ENCODE data around the gene BAIAP2L2. TPM values are rescaled to one million over a fixed set of nuclear protein-coding genes. Genes with fewer than 3 reads are reported as not detected.
A peak's percentile ranks its signal among the peaks of the same experiment; 100 is the strongest.

BAIAP2L2 gene
- total RNA-seq, 1 donor, result 1.1 TPM

GRCh38 chr22:38112381-38112780, 1.9 kb upstream of the BAIAP2L2 start:
- H3K4me3 ChIP-seq (ENCODE audit: insufficient read depth, low read length), result no peak overlapping the region
- TF ChIP-seq, protein P1, sequence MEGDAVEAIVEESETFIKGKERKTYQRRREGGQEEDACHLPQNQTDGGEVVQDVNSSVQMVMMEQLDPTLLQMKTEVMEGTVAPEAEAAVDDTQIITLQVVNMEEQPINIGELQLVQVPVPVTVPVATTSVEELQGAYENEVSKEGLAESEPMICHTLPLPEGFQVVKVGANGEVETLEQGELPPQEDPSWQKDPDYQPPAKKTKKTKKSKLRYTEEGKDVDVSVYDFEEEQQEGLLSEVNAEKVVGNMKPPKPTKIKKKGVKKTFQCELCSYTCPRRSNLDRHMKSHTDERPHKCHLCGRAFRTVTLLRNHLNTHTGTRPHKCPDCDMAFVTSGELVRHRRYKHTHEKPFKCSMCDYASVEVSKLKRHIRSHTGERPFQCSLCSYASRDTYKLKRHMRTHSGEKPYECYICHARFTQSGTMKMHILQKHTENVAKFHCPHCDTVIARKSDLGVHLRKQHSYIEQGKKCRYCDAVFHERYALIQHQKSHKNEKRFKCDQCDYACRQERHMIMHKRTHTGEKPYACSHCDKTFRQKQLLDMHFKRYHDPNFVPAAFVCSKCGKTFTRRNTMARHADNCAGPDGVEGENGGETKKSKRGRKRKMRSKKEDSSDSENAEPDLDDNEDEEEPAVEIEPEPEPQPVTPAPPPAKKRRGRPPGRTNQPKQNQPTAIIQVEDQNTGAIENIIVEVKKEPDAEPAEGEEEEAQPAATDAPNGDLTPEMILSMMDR (IDR thresholded peaks at IDR 0.05; ENCODE audit: extremely low read depth, low read depth, low read length), result no peak
- no peaks in the 10 kb centered on the region for H3K9me3 ChIP-seq (ENCODE audit: low read depth, low read length)
- H3K36me3 ChIP-seq (ENCODE audit: insufficient read depth, low read length), result no peaks in the 10 kb centered on the region
- peak; percentile 32 for DNase-seq (ENCODE audit: insufficient read length, low spot score, missing footprints)
- H4K20me1 ChIP-seq (ENCODE audit: insufficient read depth, low read length), result no peaks in the 10 kb centered on the region
- H3K79me2 ChIP-seq (ENCODE audit: insufficient read depth, low read length), result no peaks in the 10 kb centered on the region
- no peaks in the 10 kb centered on the region for H3K4me1 ChIP-seq (ENCODE audit: insufficient read depth, low read length)
- no peak overlapping the region for H3K4me2 ChIP-seq (ENCODE audit: insufficient read depth, low read length)
- no peaks in the 10 kb centered on the region for H3K27me3 ChIP-seq (ENCODE audit: insufficient read depth, low read length)
- no peak overlapping the region for H3K27ac ChIP-seq (ENCODE audit: low read depth, low read length)
- H2AFZ ChIP-seq (ENCODE audit: low read length), result no peak overlapping the region

DNA sequence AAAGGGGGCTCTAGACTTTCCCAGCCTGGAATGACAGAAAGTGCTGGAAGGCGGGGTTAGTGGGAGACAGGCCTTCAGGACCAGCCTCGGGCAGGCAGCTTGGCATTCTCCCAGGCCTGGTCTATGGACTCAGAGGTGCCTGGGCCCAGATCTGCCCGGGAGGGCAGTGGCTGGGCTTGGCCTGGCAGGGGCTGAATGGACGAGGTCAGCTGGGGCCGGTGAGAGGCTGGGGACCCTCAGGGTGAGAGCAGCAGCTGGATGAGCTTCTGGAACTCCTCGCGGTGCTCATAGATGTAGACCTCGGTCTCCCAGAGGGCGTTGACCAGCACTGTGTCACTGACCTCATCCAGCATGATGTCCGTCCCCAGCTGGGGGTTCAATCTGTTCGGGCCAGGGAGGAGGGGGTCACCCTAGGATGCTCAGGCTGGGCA, 1.5 kb upstream of the BAIAP2L2 start:
- peak; percentile 72 for DNase-seq (ENCODE audit: insufficient read length, low spot score, missing footprints)
- H3K27me3 ChIP-seq (ENCODE audit: insufficient read depth, low read length), result no peaks in the 10 kb centered on the region
- H4K20me1 ChIP-seq (ENCODE audit: insufficient read depth, low read length), result no peaks in the 10 kb centered on the region
- no peak overlapping the region for H2AFZ ChIP-seq (ENCODE audit: low read length)
- no peak overlapping the region for H3K4me2 ChIP-seq (ENCODE audit: insufficient read depth, low read length)
- H3K4me3 ChIP-seq (ENCODE audit: insufficient read depth, low read length), result no peak overlapping the region
- H3K36me3 ChIP-seq (ENCODE audit: insufficient read depth, low read length), result no peaks in the 10 kb centered on the region
- H3K4me1 ChIP-seq (ENCODE audit: insufficient read depth, low read length), result no peaks in the 10 kb centered on the region
- TF ChIP-seq, protein P1 (IDR thresholded peaks at IDR 0.05; ENCODE audit: extremely low read depth, low read depth, low read length), result no peak
- no peaks in the 10 kb centered on the region for H3K9me3 ChIP-seq (ENCODE audit: low read depth, low read length)
- H3K27ac ChIP-seq (ENCODE audit: low read depth, low read length), result no peak overlapping the region
- H3K79me2 ChIP-seq (ENCODE audit: insufficient read depth, low read length), result no peaks in the 10 kb centered on the region

DNA sequence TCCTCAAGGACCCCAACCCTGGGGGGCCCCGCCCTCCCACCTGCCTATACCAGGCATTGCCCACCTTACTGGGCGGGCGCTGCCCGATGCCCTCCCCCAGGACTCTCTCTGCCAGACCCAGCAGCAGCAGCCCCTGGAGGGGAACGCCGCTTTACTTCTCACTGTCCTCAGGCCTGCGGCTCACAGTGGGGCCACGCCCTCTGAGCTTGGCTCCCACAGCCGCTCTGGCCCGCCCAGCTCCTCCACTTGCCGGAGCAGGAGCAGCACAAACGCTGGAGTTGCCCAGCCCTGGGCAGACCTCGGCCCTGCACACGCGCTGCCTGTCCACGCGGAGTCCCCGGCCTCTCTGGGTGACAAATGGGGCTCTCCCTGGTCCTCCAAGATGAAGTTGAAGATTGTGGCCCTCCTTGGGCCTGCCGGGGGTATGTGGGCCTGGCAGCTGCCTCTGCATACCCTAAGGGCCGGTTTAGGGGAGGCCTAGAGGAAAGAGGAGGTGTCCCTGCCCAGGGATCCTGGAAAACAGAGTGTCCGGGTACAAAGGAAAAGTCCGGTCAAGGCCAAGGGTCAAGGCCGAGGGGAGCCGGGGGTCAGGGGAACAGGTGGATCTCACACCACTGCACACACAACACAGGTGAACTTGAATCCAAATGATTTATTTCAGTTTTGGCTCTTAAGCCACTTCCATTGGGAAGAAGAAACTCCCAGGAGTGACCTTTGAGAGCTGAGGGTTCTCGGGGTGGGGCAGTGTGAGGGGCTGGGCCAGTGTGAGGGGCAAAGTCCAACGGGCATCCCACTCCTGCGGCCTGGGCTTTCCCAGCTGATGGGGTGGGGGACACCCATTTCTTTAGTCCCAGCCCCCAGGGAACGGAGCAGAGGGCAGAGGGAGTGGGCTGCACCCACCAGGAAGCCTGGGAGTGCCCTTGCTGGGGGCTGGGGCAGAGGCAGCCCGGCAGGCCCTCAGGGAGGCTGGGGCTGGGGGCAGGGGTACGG, 674 bp upstream of the BAIAP2L2 start:
- H3K9me3 ChIP-seq (ENCODE audit: low read depth, low read length), result no peaks in the 10 kb centered on the region
- H3K36me3 ChIP-seq (ENCODE audit: insufficient read depth, low read length), result no peaks in the 10 kb centered on the region
- peak; percentile 67 for DNase-seq (ENCODE audit: insufficient read length, low spot score, missing footprints)
- no peak overlapping the region for H3K4me2 ChIP-seq (ENCODE audit: insufficient read depth, low read length)
- H3K4me3 ChIP-seq (ENCODE audit: insufficient read depth, low read length), result no peak overlapping the region
- TF ChIP-seq, protein P1 (IDR thresholded peaks at IDR 0.05; ENCODE audit: extremely low read depth, low read depth, low read length), result no peak
- no peaks in the 10 kb centered on the region for H3K4me1 ChIP-seq (ENCODE audit: insufficient read depth, low read length)
- no peak overlapping the region for H3K27ac ChIP-seq (ENCODE audit: low read depth, low read length)
- no peak overlapping the region for H2AFZ ChIP-seq (ENCODE audit: low read length)
- H3K79me2 ChIP-seq (ENCODE audit: insufficient read depth, low read length), result no peaks in the 10 kb centered on the region
- H3K27me3 ChIP-seq (ENCODE audit: insufficient read depth, low read length), result no peaks in the 10 kb centered on the region
- H4K20me1 ChIP-seq (ENCODE audit: insufficient read depth, low read length), result no peaks in the 10 kb centered on the region

GRCh38 chr22:38109371-38110001, 998 bp downstream of the BAIAP2L2 start:
- H3K36me3 ChIP-seq (ENCODE audit: insufficient read depth, low read length), result no peaks in the 10 kb centered on the region
- DNase-seq (ENCODE audit: insufficient read length, low spot score, missing footprints), result peak; percentile 74
- H4K20me1 ChIP-seq (ENCODE audit: insufficient read depth, low read length), result no peaks in the 10 kb centered on the region
- no peak overlapping the region for H3K4me2 ChIP-seq (ENCODE audit: insufficient read depth, low read length)
- no peak overlapping the region for H3K4me3 ChIP-seq (ENCODE audit: insufficient read depth, low read length)
- no peaks in the 10 kb centered on the region for H3K79me2 ChIP-seq (ENCODE audit: insufficient read depth, low read length)
- H2AFZ ChIP-seq (ENCODE audit: low read length), result no peak overlapping the region
- no peak overlapping the region for H3K27ac ChIP-seq (ENCODE audit: low read depth, low read length)
- H3K9me3 ChIP-seq (ENCODE audit: low read depth, low read length), result no peaks in the 10 kb centered on the region
- H3K4me1 ChIP-seq (ENCODE audit: insufficient read depth, low read length), result no peaks in the 10 kb centered on the region
- no peaks in the 10 kb centered on the region for H3K27me3 ChIP-seq (ENCODE audit: insufficient read depth, low read length)
- TF ChIP-seq, protein P1 (IDR thresholded peaks at IDR 0.05; ENCODE audit: extremely low read depth, low read depth, low read length), result no peak
